ENCODE data around the gene UPK3A.
A peak's percentile ranks its signal among the peaks of the same experiment; 100 is the strongest.
"Not testable (repeated sequence)": the region's sequence is repeated elsewhere in the genome, so short reads cannot be mapped to it uniquely, and the experiment has no call there.

UPK3A gene

DNA sequence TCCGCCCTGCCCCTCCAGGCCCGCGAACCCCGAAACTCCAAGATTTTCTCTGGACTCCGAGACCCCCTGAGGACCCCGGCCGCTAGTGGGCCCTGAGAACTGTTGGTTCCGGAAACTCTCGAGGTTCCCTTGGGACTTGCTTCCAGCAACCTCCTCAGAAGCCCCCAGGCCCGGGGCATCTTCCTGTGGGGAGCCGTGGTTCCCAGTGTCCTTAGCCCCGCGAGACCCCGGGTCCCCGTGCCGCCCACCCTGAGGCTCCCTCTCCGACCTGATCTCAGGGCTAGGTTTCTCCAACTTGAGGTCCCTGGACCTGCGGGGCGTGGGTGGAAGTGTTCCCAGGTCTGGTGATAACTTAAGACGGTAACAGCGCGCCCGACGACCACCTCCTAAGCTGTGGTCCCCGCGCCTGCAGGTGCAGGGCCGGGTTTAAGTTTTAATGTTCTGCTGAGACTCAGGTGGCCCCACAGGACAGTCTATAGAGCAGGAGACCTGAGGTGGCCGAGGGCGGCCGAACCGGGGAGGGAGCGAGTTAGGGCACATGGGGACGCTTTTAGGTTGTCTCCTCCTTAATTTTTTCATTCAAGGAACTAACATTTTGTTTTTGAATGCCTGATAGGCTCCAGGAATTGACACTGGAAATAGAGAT is 25.7 kb downstream of the UPK3A start:
- peak; percentile 29 for DNase-seq

DNA sequence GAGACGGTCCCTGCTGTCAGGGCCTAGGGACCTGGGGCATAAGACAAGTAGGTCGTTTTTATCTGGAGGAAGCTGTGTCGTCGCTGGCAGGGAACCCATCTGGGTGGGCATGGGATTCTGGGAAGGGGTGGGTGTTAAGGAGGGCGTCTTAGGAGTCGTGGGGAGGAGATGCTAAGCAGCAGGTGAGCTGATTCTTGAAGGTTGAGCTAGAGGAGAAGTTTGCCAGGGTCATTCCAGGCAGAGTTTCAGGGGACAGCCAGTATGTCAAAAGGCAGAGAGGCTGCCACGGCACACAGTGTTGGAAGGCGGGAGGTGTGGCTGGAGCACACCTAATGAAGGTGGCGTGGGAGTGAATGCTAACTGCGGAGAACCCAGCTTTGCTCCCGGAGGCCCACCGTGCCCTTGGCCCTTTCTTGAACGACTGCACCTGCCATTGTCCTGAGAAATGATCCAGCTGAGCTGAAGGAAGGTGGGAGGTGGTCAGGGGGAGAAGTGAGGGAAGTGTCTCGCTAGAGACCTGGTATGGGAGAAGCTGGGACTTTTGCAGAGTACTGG is 26.3 kb downstream of the UPK3A start:
- peak; percentile 12 for DNase-seq

DNA sequence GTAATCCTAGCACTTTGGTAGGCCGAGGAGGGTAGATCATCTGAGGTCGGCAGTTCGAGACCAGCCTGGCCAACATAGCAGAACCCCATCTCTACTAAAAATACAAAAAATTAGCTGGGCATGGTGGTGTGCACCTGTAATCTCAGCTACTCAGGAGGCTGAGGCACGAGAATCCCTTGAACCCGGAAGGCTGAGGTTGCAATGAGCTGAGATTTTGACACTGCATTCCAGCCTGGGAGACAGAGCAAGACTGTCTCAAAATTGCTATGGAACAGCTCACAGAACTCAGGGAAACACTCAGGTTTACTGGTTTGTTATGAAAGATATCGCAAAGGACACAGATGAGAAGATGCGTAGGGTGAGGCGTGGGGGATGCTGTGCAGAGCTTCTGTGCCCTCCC is 27.7 kb downstream of the UPK3A start:
- DNase-seq, result no peak

DNA sequence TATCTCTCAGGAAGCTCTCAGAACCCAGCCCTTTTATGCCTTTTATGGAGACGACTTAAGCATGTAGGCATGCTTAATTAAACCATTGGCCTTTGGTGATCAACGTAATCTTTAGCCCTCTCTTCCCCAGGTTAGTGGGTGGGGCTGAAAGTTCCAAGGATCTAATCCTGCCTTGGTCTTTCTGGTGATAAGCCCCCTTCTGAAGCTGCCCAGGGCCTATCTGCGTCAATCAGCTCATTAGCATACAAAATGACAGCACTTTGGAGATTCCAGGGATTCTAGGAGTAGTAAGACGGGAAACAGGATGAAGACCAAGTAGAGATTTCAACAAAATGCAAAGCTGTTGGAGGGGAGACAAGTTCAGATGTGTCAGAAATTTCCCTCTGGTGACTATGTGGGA is 28.1 kb downstream of the UPK3A start:
- DNase-seq, result peak; percentile 35

DNA sequence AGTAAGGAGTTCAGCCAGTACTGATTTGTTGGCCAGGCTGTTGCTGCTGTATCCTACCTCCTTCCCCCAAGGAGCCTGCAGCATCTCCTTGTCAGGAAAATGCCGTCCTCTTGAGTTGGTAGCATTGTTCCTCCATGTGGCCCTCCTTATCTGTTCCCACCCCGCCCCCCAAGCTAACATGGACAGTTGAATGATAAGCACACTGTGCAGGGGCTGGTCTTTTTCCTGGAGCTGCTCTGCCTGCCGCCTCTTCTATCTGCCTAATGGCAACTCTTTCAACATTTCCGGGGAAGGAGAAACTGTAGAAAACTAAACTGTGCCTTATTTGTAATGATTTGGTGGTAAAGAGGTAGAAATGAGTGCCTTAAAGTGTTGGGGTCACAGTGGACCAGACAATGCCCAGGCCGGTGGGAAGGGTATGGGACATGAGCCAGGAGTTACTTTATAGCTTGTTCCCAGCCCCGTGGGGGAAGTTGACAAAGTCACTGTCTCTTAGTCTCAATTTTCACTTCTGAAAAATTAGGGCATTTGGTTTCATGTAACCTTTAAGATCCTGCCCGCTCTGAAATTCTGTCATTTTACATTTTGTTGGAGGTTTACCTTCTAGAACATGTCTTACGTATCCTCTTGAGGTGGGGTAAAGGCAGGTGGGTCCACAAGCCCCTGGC is 29.4 kb downstream of the UPK3A start:
- no peak for DNase-seq

DNA sequence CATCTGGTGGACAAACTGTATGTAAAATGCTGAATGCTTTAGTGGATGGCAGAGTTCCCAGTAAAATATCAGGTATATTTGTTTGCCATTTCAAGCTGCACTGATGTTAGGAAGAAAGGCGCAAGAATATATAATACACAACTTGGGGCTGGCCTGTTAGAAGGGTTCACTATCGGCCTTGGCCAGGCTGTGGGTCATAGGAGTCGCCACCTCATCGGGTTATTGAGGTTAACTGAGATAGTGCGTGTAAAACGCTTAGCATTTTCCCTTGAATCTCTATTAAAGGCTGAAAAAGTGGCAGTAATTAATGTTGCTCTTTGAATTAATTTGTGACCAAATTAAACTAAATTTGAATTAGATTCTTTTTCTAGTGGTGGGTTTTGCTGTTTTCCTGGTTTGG is 30.0 kb downstream of the UPK3A start:
- no peak for DNase-seq

DNA sequence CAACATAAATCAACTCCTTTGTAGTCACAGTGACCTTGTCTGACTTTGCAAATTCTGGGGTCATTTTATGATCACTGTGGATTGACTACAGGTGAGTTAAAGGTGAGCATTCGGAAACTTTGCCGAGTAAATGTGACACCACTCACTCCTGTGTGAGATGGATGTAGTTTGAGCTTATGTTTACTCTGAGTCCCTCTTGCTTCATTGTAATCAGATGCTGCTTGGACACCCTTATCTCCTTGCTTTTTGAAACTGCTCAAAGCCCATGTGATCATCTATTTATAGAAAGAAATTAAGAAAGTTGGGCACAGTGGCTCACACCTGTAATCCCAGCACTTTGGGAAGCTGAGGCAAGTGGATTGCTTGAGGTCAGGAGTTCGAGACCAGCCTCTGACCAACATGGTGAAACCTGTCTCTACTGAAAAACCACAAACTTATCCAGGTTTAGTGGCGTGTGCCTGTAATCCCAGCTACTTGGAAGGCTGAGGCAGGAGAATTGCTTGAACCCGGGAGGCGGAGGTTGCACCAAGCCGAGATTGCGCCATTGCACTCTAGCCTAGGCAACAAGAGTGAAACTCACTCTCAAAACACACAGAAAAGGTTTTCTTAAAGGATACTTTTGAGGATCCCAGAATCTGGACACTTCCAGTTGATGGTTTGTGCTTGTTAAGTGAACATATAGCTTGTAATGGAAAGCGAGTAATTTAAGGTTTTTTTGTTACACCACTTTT is 32.2 kb downstream of the UPK3A start:
- no peak for DNase-seq

DNA sequence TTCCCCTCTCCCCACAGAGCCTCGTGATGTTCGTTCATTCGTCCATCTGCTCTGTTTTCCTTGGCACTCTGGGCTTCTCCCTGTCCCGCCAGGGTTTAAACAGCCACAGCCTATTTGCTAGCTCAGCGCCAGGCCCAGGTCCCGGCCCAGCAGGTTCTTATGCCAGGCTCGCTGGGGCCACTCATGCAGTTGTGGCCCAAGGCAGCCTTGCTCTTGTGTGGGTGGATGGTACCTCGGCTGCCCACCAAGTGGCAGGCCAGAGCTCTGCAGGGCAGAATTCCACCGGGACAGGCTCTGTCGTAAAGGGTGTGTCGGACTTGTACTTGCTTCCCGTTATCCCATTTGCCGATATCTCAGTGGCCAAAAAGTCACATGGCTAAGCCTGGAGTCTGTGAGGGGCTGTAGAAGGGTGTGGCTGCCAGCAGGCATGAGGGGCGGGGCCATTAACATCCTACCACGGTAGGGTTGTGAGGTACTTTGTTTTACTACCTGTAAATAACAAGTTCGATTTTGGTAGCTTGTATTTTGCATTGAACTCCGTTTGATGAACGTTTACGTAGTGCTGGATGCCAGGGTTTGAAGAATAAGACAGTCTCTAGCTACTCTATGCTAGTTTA is 32.9 kb downstream of the UPK3A start:
- no peak for DNase-seq

DNA sequence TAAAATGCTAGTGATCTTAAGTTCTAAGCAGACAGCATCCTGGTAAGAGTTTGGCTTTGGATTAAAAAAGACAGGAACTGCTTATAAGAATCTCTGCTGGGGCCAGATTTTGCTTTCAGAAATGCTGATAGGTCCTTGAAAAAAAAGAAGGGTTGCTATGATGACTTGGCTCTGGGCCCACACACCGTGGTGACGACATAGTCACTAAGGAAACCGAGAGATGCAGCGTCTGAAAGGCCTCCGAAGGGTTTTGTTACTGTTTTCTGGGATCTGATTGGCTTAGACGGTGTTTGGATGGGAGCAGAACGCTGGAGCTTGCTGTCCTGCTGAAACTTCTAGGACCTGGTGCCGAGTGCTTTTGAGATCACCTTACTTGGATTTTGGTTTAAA is 33.4 kb downstream of the UPK3A start:
- DNase-seq, result no peak

DNA sequence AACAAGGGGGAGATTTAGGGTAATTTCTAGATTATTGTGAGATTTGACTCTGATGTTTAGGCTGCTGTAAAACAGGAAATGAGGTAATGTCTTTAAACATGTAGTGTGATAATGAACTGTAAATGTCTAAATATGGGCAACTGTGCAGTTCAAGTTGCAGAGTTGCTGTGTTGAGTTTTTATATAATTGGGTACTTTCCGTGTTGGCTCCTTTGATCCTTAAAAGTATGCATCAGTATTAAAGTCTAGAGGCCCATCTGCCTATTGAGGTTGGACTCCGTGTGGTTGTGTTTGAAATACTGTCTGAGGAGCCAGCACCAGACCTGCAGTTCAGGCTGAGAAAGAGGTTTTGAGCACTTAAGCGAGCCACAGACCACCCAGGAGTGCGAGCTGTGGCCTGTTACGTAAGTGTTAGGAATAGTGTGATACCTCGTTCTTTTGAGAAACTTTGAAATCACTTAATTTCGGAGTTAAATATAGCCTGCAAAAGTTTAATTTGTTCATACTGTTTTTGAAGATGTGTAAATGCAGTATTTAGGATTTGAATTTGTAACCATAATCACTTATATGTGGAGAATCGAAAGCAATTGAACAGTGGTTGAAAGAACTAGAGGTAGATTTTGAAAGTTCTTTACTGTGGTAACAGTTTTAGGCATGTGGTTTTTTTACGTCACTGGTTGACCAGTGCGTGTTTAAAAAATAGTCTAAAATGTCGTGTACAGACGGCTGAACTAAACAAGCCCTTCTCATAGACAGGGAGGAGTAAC is 34.0 kb downstream of the UPK3A start:
- DNase-seq, result no peak

DNA sequence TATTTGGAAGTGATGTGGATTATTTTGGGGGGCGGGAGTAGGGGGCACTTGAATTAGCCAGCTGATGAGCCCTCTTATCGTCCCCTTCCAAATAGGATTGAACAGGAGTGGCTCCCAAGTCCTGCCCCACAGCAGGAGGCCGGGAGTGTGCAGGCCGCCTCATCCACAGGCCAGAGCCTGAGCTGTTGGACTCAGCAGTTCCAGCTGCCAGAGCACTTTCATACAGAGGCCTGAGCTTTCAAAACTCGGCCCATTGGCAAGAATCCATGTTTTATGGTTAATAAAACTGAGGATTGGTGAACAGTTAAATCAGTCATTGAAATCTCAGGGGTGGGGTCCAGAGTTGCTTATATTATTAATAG is 34.6 kb downstream of the UPK3A start:
- DNase-seq, result peak; percentile 8

DNA sequence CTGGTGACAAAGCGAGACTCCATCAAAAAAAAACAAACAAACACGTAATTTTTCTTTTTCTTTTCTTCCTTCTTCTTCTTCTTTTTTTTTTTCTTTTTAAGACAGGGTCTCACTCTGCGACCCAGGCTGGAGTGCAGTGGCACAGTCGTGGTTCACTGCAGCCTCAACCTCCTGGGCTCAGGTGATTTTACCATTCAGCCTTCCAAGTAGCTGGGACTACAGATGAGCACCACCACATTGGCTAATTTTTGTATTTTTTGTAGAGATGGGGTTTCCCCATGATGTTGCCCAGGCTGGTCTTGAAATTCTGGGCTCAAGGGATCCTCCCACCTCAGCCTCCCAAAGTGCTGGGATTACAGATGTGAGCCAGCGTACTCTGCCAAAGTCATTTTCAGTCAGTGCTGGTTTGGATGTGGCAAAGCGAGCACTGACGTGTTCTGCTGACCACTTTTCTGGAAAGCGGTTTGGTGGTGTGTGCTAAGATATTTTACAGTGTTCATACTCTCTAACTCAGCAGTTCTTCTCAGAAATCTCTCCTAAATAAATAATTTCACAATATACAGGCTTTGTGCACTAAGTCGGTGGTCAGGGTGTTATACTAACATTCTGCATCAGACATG is 35.7 kb downstream of the UPK3A start:
- no peak for DNase-seq

DNA sequence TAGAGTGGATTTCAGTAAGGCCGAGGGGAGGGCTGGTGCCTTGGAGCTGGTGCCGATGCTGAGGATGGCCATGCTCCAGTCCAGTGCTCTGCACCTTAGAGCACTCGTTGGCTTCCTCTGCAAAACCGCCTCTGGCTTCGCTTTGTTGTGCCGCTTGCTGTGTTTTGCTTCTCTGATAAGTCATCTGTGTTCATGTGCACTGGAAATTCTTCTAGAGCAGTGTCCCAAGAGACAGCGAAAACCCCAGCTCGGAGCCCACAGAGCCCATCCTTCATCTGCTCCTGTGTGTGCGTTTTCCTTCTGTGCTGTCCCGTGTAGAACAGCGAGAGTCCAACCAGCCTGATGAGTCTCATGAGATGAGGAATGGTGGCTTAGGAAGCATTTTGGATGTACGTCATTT is 37.1 kb downstream of the UPK3A start:
- DNase-seq, result no peak

DNA sequence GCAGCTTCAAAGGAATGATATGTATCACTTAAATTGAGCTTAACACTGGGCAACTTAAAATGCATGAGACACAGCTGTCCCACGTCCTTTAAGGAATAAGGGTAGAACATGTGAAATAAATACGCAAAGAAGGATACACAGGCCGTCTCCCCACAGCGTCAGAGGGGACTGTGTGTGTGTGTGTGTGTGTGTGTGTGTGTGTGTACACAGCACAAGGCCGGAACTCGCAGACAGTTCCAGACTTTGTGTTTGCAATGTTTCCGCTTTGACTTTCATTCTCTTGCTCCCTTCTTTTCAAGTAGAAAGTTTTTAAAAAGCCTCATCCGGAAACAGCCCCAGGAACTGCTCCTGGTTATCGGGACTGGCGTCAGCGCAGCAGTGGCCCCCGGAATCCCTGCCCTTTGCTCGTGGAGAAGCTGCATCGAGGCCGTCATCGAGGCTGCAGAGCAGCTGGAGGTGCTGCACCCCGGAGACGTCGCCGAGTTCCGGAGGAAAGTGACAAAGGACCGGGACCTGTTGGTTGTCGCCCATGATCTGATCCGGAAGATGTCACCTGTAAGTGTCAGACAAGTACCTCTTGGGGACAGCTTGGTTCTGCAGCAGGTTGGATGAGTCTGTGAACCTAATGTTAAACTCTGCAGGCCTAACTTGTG is 38.2 kb downstream of the UPK3A start:
- no peak for DNase-seq

DNA sequence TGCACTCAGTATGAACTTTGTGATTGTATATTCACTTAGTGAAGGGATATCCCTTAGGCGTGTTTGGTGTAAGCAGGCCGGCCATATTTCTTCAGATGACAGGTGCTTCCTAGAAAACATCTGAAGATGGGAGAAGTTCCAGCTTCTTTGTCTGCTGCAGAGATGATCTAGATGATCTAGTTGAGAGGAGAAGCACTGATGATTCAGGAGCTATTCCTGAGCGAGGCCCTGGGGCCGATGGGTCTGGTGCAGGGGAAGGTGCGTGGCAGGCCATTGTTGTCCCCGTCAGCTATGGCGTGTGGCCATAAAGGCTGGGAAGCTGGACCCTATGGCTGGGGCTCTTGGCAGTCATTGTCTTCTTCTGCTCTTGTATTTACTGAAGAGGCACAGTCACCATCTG is 38.9 kb downstream of the UPK3A start:
- DNase-seq, result no peak

DNA sequence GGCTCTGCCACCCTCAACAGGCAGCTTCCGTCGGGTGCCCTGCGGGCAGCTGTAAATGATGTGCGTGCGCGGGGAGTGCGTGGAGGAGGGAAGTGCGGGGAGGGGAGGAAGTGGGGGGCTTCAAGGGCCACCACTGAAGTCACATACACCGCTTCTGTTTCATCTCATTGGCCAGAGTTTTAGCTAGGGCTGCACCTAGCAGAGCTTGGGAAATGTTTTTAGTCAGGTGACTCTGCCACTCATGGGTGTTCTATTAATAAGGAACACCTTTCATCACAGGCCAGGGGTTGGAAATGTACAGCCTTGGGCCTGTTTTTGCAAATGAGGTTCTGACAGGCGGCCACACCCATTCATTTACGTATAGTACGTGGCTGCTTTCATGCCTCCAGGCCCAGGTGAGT is 39.6 kb downstream of the UPK3A start:
- no peak for DNase-seq

DNA sequence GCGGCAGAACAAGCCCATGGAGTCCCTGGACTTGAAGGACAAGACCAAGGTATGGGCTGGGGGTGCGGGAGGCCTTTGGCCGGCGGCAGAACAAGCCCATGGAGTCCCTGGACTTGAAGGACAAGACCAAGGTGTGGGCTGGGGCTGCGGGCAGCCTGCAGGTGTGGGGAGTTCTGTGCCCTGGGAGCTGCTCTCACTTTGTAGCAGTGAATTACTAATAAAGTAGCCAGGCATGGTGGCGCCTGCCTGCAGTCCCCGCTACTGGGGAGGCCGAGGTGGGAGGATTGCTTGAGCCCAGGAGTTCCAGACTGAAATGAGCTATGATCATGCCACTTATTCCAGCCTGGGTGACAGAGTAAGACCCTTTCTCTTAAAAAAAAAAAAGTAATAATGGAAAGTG is 43.5 kb downstream of the UPK3A start:
- not testable (repeated sequence) for DNase-seq

DNA sequence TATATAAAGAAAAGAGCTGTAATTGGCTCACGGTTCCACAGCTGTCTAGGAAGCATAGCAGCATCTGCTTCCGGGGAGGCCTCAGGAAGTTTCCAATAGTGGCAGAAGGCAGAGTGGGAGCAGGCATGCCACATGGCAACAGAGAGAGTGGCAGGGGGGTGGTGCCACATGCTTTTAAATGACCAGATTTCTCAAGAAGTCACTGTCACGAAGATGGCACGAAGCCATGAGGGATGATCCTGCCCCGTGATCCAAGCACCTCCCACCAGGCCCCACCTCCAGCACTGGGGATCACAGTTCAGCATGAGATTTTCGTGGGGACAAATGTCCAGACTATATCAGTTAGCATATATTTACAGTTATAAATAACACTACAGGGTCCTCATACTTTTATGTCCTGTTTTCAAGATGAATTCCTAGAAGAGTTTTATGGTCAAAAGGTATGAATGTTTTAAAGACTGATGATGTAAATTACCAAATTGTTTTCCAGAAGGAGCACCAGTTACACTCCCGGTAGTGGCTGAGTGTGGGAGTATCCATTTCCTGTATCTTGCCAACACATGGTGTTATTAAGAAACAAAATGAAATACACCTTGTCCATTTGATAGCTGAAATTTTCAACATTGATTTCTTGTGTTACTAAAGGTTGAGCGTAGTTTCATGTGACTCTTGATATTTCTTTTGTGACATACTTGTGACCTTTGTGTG is 44.2 kb downstream of the UPK3A start:
- DNase-seq, result no peak

DNA sequence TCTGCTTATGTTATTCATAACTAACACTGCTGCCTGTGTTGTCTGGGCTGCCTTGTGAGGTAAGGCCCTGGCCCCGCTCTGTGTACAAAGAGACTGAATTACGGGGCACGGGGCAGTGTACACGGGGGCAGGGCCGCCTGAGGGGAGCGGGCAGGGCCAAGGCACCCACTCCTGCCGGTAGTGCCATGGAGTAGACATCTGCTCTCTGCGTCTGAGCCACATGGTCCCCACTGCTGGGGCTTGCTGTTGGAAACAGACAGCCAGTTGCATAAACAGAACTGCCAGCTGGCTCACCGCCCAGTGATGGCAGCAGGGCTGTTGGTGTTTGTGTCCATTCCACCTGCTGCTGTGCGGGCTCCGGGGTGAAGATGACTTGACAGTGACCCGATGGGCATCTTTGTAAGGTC is 44.8 kb downstream of the UPK3A start:
- DNase-seq, result no peak

DNA sequence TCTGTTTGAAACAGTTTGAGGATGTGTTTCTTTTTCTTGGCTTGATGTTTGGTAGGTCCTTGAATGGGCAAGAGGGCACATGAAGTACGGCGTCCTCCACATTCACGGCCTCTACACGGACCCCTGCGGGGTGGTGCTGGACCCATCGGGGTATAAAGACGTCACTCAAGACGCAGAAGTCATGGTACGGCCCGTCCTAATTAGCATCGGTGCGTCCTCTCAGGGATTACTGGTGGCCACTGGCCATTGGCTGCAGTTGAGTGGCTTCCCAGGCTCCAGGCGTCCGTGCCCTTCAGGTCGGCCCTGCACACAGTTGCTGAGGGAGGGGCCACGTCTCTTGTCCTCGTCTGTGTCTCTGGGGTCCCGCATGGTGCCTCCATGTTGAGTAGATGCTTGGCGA is 45.8 kb downstream of the UPK3A start:
- DNase-seq, result no peak

DNA sequence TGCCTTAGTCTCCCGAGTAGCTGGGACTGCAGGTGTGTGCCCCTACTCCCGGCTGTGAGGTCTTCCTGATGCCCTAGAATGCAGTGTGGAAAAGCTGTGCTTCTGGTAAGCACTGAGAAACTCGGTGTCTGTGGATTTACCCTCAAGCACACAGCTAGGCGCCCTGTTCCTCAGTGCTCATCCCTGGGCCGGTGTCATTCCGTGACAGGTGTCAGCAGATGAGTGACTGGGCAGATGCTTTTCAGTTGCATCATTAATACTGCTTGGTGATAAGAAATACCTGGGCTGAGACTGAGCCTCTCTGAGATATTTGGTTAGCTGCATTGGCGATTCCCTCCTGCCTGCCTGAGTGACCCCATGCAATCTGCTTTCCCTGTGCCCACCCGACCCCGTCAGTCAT is 46.7 kb downstream of the UPK3A start:
- no peak for DNase-seq

All from NCI-H82 (cell line).